Measurements from ENCODE around the gene CLEC18C.
"Not testable (repeated sequence)": the region's sequence is repeated elsewhere in the genome, so short reads cannot be mapped to it uniquely, and the experiment has no call there.

DNA sequence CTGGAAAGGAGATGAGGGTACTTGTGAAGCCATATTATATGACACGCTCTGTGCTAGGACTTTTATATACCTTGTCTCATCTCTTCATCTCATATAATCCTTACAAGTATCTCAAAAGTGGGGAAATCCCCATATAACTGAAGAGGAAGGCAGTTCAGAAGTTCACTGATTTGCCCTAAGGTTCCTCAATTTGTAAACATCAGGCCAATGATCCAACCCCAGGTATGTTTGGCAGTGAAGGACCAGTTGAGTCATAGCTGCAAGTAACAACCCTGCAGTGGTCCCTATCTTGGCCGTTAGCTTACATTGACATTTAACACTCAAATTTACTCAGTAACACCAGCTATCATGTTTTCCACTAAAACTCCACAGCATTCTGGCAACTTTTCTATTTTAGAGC, 45.0 kb downstream of the CLEC18C start:
- not testable (repeated sequence) for TF ChIP-seq CTCF (IDR thresholded peaks at IDR 0.05); ZFX (IDR thresholded peaks at IDR 0.05; ENCODE audit: borderline replicate concordance)
